H9 (cell line): ENCODE data around the gene TMEM140. TPM values are rescaled to one million over a fixed set of nuclear protein-coding genes. Genes with fewer than 3 reads are reported as not detected.

Source experiments
- DNase-seq: peaks from one replicate; pipeline ENCODE4 v3.0.0-alpha.2; 2017
- H2AFZ ChIP-seq: one replicate; pipeline ENCODE4 v1.6.1; 2013; ENCODE audit warnings: mild to moderate bottlenecking, low read length, control low read depth, moderate library complexity
- H2AK5ac ChIP-seq: 2 replicates; pipeline ENCODE4 v1.6.1; 2013; ENCODE audit warnings: low read length, control low read depth, mixed read lengths; ENCODE audit not compliant: insufficient read length
- H2BK120ac ChIP-seq: one replicate; pipeline ENCODE4 v1.6.1; 2013; ENCODE audit warnings: low read depth, mild to moderate bottlenecking, low read length, control low read depth, inconsistent platforms; ENCODE audit not compliant: poor library complexity, severe bottlenecking
- H2BK12ac ChIP-seq: 2 replicates; pipeline ENCODE4 v1.6.1; 2013; ENCODE audit warnings: low read length, control low read depth, mixed read lengths, low read depth; ENCODE audit not compliant: insufficient read length
- H2BK15ac ChIP-seq: 2 replicates; pipeline ENCODE4 v1.6.1; 2013; ENCODE audit warnings: low read depth, low read length, control low read depth
- H2BK20ac ChIP-seq: one replicate; pipeline ENCODE4 v1.6.1; 2013; ENCODE audit warnings: low read depth, mild to moderate bottlenecking, low read length, control low read depth, inconsistent platforms; ENCODE audit not compliant: poor library complexity, severe bottlenecking
- H2BK5ac ChIP-seq: 2 replicates; pipeline ENCODE4 v1.6.1; 2013; ENCODE audit warnings: low read length, control low read depth, mixed read lengths; ENCODE audit not compliant: insufficient read length
- H3K14ac ChIP-seq: 2 replicates; pipeline ENCODE4 v1.6.1; 2013; ENCODE audit warnings: low read length, control low read depth; ENCODE audit not compliant: insufficient read depth
- H3K18ac ChIP-seq: 2 replicates; pipeline ENCODE4 v1.6.1; 2013; ENCODE audit warnings: low read depth, mild to moderate bottlenecking, mixed read lengths, low read length, control low read depth; ENCODE audit not compliant: insufficient read length
- H3K23ac ChIP-seq: 2 replicates; pipeline ENCODE4 v1.6.1; 2013; ENCODE audit warnings: low read length, control low read depth, mixed read lengths, low read depth; ENCODE audit not compliant: insufficient read length
- H3K23me2 ChIP-seq: 2 replicates; pipeline ENCODE4 v1.6.1; 2013; ENCODE audit warnings: low read depth, mild to moderate bottlenecking, mixed read lengths, low read length, control low read depth; ENCODE audit not compliant: insufficient read length, poor library complexity, severe bottlenecking
- H3K27ac ChIP-seq: 2 replicates; pipeline ENCODE4 v1.5.1; 2013; ENCODE audit warnings: low read length, control low read depth, mixed read lengths, low read depth; ENCODE audit not compliant: insufficient read length
- H3K27me3 ChIP-seq: 2 replicates; pipeline ENCODE4 v1.6.1; 2013; ENCODE audit warnings: low read length, control low read depth, inconsistent platforms; ENCODE audit not compliant: insufficient read depth
- H3K4ac ChIP-seq: 2 replicates; pipeline ENCODE4 v1.6.1; 2013; ENCODE audit warnings: low read depth, mild to moderate bottlenecking, control low read depth, inconsistent platforms, low read length, moderate library complexity
- H3K4me1 ChIP-seq: 2 replicates; pipeline ENCODE4 v1.6.1; 2013; ENCODE audit warnings: low read length, control low read depth, inconsistent platforms; ENCODE audit not compliant: insufficient read depth
- H3K4me2 ChIP-seq: 2 replicates; pipeline ENCODE4 v1.6.1; 2013; ENCODE audit warnings: low read length, control low read depth, mixed read lengths; ENCODE audit not compliant: insufficient read length, insufficient read depth
- H3K56ac ChIP-seq: 2 replicates; pipeline ENCODE4 v1.6.1; 2013; ENCODE audit warnings: low read depth, mild to moderate bottlenecking, mixed read lengths, low read length, control low read depth; ENCODE audit not compliant: insufficient read length
- H3K79me1 ChIP-seq: 2 replicates; pipeline ENCODE4 v1.6.1; 2013; ENCODE audit warnings: low read depth, mild to moderate bottlenecking, moderate library complexity, low read length, control low read depth, inconsistent platforms; ENCODE audit not compliant: insufficient read depth, poor library complexity, severe bottlenecking
- H3K79me2 ChIP-seq: 2 replicates; pipeline ENCODE4 v1.6.1; 2013; ENCODE audit warnings: low read length, control low read depth, inconsistent platforms; ENCODE audit not compliant: insufficient read depth
- H3K9ac ChIP-seq: 2 replicates; pipeline ENCODE4 v1.6.1; 2013; ENCODE audit warnings: low read length, control low read depth, mixed read lengths; ENCODE audit not compliant: insufficient read length; ENCODE audit errors: extremely low read depth
- H3K9me3 ChIP-seq: one replicate; pipeline ENCODE4 v1.6.1; 2013; ENCODE audit warnings: low read depth, low read length, inconsistent platforms; ENCODE audit not compliant: control insufficient read depth
- H3T11ph ChIP-seq: one replicate; pipeline ENCODE4 v1.6.1; 2013; ENCODE audit warnings: mild to moderate bottlenecking, low read length, control low read depth, inconsistent platforms
- H4K20me1 ChIP-seq: one replicate; pipeline ENCODE4 v1.6.1; 2013; ENCODE audit not compliant: control insufficient read depth, insufficient read length, insufficient read depth
- H4K5ac ChIP-seq: 2 replicates; pipeline ENCODE4 v1.6.1; 2013; ENCODE audit warnings: low read depth, mild to moderate bottlenecking, mixed read lengths, low read length, control low read depth; ENCODE audit not compliant: insufficient read length
- H4K8ac ChIP-seq: replicated peaks from 2 replicates; pipeline ENCODE4 v1.6.1; 2013; ENCODE audit warnings: low read length, control low read depth, mixed read lengths, low read depth; ENCODE audit not compliant: insufficient read length
- H4K91ac ChIP-seq: 2 replicates; pipeline ENCODE4 v1.6.1; 2013; ENCODE audit warnings: low read depth, mild to moderate bottlenecking, moderate library complexity, mixed read lengths, low read length, control low read depth; ENCODE audit not compliant: insufficient read length
- H3K27ac Mint-ChIP-seq, 3 experiments: 2 replicates in 2 of 3; 3 replicates in 1 of 3; pipeline ENCODE4 v1.8.0; 2020 to 2021; ENCODE audit warnings: mixed read lengths in 3 of 3, mild to moderate bottlenecking in 1 of 3, moderate library complexity in 1 of 3
- H3K27me3 Mint-ChIP-seq: 2 replicates; pipeline ENCODE4 v1.8.0; 2021; ENCODE audit warnings: low read depth, mild to moderate bottlenecking, moderate library complexity, mixed read lengths
- H3K36me3 Mint-ChIP-seq, 3 experiments: 2 replicates in 2 of 3; 3 replicates in 1 of 3; pipeline ENCODE4 v1.8.0; 2020 to 2021; ENCODE audit warnings: low read depth in 3 of 3, mixed read lengths in 3 of 3; ENCODE audit not compliant: insufficient read depth in 1 of 3
- H3K4me1 Mint-ChIP-seq, 2 experiments: 2 replicates each; pipeline ENCODE4 v1.8.0; 2020; ENCODE audit warnings: mixed read lengths in 2 of 2
- H3K4me3 Mint-ChIP-seq, 2 experiments: 2 replicates in 1 of 2; 3 replicates in 1 of 2; pipeline ENCODE4 v1.8.0; 2020 to 2021; ENCODE audit warnings: mild to moderate bottlenecking in 2 of 2, mixed read lengths in 2 of 2, moderate library complexity in 1 of 2
- H3K9me3 Mint-ChIP-seq, 2 experiments: 2 replicates in 1 of 2; 3 replicates in 1 of 2; pipeline ENCODE4 v1.8.0; 2020; ENCODE audit warnings: mild to moderate bottlenecking in 2 of 2, mixed read lengths in 2 of 2, moderate library complexity in 1 of 2
- CTCF ChIP-seq: fragments of 200-600 bp; sonication (generic); conservative IDR thresholded peaks from 3 replicates; pipeline ENCODE4 v1.8.0; 2021; ENCODE audit warnings: antibody characterized with exemption, mild to moderate bottlenecking
- WGBS: extraction: QIAGEN DNeasy Blood & Tissue Kit; methylation state at CpG from one replicate; pipeline ENCODE4 v1.1.7; 2013; ENCODE audit warnings: missing lambda C conversion rate, low lambda C conversion rate, mixed read lengths; ENCODE audit not compliant: insufficient read length; ENCODE audit errors: extremely low coverage; 5-methylcytosine and 5-hydroxymethylcytosine counted together
- total RNA-seq: library from RNA; stranded (reverse); gene quantifications from 2 replicates; pipeline ENCODE4 v1.2.1, GENCODE V29; 2021

TMEM140 gene
- total RNA-seq, 1 experiment from 2014 or later = not detected

- H3K9me3 ChIP-seq = no peaks in the 10 kb centered on the region
- H3K14ac ChIP-seq = no peak overlapping the region
- no peak overlapping the region for H2BK20ac ChIP-seq
- no peak overlapping the region for H2AFZ ChIP-seq
- H3K56ac ChIP-seq = no peak overlapping the region
- H3K79me2 ChIP-seq = no peaks in the 10 kb centered on the region
- Mint-ChIP-seq H3K36me3 (no peaks in the 10 kb centered on the region; a peak in 1 of 7 replicates), H3K27ac (no peak overlapping the region), H3K4me1 (no peaks in the 10 kb centered on the region), H3K27me3 (no peaks in the 10 kb centered on the region), H3K9me3 (no peaks in the 10 kb centered on the region), H3K4me3 (no peak overlapping the region)
- no peak overlapping the region for H3K4ac ChIP-seq
- H4K91ac ChIP-seq = no peak overlapping the region
- H3K9ac ChIP-seq = no peak overlapping the region
- no peak overlapping the region for H3K23ac ChIP-seq
- no peak overlapping the region for H3T11ph ChIP-seq
- no peak overlapping the region for H2BK120ac ChIP-seq
- H4K8ac ChIP-seq = no peak overlapping the region
- H3K18ac ChIP-seq = no peak overlapping the region
- TF ChIP-seq CTCF = no peak
- no peaks in the 10 kb centered on the region for H4K20me1 ChIP-seq
- no peak overlapping the region for H2BK15ac ChIP-seq
- H3K4me2 ChIP-seq = no peak overlapping the region
- no peak overlapping the region for H4K5ac ChIP-seq
- no peaks in the 10 kb centered on the region for H3K23me2 ChIP-seq
- no peak overlapping the region for H2BK12ac ChIP-seq
- H2BK5ac ChIP-seq = no peak overlapping the region
- no CpG with 5 or more reads among the region's 2 CpGs for WGBS
- DNase-seq = no peak
- H3K27ac ChIP-seq = no peak overlapping the region
- H3K4me1 ChIP-seq = no peaks in the 10 kb centered on the region
- H3K79me1 ChIP-seq = no peaks in the 10 kb centered on the region
- no peak overlapping the region for H2AK5ac ChIP-seq
- no peaks in the 10 kb centered on the region for H3K27me3 ChIP-seq
These were observed 36.5 kb upstream of the TMEM140 start for GRCh38 chr7:135111379-135111778.
